A673 (cell line): ENCODE data around the gene SPEG.

ENCODE experiments used
- EZH2 ChIP-seq: fragments of 200-600 bp; sonication (generic); IDR thresholded peaks from 2 replicates; pipeline ENCODE4 v1.6.1; 2017; ENCODE audit warnings: borderline replicate concordance, low read depth, mild to moderate bottlenecking, mixed read lengths, antibody characterized with exemption, low read length; ENCODE audit not compliant: poor library complexity, severe bottlenecking
- TF ChIP-seq, protein P1 (sequence below): fragments of 300-800, 200-600 bp; sonication (generic); conservative IDR thresholded peaks from 2 replicates; pipeline ENCODE4 v1.5.1; 2017; ENCODE audit warnings: low read depth, mild to moderate bottlenecking, antibody characterized with exemption, low read length, moderate library complexity, mixed read lengths

DNA sequence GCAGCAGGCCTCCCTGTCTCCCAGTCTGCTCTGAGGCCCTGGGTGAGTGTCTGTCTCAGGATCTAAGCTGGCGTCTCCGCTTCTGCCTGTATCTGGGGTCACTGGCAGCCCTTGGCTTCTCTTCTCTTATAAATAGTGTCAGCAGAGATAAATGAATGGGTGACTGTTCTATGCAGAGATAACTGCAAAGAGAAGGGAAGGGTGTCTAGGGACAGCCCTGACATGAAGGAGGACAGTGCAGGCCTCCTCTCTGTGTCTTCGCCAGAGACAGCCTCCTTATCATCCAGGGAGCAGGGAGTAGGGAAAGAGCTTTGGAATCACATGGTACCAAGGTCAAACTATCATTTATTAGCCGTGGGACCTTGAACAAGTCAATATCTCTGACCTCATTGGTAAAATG is 35.8 kb downstream of the SPEG start:
- TF ChIP-seq, protein P1, sequence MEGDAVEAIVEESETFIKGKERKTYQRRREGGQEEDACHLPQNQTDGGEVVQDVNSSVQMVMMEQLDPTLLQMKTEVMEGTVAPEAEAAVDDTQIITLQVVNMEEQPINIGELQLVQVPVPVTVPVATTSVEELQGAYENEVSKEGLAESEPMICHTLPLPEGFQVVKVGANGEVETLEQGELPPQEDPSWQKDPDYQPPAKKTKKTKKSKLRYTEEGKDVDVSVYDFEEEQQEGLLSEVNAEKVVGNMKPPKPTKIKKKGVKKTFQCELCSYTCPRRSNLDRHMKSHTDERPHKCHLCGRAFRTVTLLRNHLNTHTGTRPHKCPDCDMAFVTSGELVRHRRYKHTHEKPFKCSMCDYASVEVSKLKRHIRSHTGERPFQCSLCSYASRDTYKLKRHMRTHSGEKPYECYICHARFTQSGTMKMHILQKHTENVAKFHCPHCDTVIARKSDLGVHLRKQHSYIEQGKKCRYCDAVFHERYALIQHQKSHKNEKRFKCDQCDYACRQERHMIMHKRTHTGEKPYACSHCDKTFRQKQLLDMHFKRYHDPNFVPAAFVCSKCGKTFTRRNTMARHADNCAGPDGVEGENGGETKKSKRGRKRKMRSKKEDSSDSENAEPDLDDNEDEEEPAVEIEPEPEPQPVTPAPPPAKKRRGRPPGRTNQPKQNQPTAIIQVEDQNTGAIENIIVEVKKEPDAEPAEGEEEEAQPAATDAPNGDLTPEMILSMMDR = no peak
- TF ChIP-seq EZH2 = no peak
